Fibroblast of lung (primary cell): ENCODE results near the gene LMF1. TPM values are rescaled to one million over a fixed set of nuclear protein-coding genes. Genes with fewer than 3 reads are reported as not detected.
"Not testable (repeated sequence)": the region's sequence is repeated elsewhere in the genome, so short reads cannot be mapped to it uniquely, and the experiment has no call there.

Experiments used
- DNase-seq, 2 donors: peaks; one replicate each; pipeline versions ENCODE4 v3.0.0 to v3.0.0-alpha.2; 2010; ENCODE audit warnings: low read depth in 2 of 2
- H2AFZ ChIP-seq: 2 replicates; pipeline ENCODE4 v1.5.1; 2012; ENCODE audit warnings: low read length, control low read depth, inconsistent platforms
- H3K27ac ChIP-seq: 2 replicates; pipeline ENCODE4 v1.5.1; 2011; ENCODE audit warnings: low read length, control low read depth; ENCODE audit not compliant: insufficient read depth
- H3K27me3 ChIP-seq: 2 replicates; pipeline ENCODE4 v1.5.1; 2011; ENCODE audit warnings: mild to moderate bottlenecking, low read length; ENCODE audit not compliant: control insufficient read depth, insufficient read depth
- H3K36me3 ChIP-seq: 2 replicates; pipeline ENCODE4 v1.5.1; 2011; ENCODE audit warnings: low read length; ENCODE audit not compliant: control insufficient read depth, insufficient read depth
- H3K4me1 ChIP-seq: 2 replicates; pipeline ENCODE4 v1.5.1; 2011; ENCODE audit warnings: low read length; ENCODE audit not compliant: control insufficient read depth, insufficient read depth; ENCODE audit errors: extremely low read depth
- H3K4me2 ChIP-seq: 2 replicates; pipeline ENCODE4 v1.5.1; 2011; ENCODE audit warnings: low read length, control low read depth; ENCODE audit not compliant: insufficient read depth; ENCODE audit errors: extremely low read depth
- H3K4me3 ChIP-seq, 4 experiments: fragments of 200-600 bp in 1 of 4; sonication (generic) in 1 of 4; replicated peaks in 1 of 4; 2 replicates each; pipeline ENCODE4 v1.5.1; 2011 to 2016; ENCODE audit warnings: low read length in 4 of 4, low read depth in 3 of 4, mild to moderate bottlenecking in 3 of 4, control low read depth in 2 of 4, inconsistent platforms in 1 of 4, mixed read lengths in 1 of 4; ENCODE audit not compliant: insufficient read depth in 1 of 4; ENCODE audit errors: control extremely low read depth in 1 of 4
- H3K79me2 ChIP-seq: 2 replicates; pipeline ENCODE4 v1.5.1; 2012; ENCODE audit warnings: mild to moderate bottlenecking, low read length, inconsistent platforms; ENCODE audit not compliant: control insufficient read depth, insufficient read depth
- H3K9ac ChIP-seq: 2 replicates; pipeline ENCODE4 v1.5.1; 2011; ENCODE audit warnings: mild to moderate bottlenecking, low read length, control low read depth; ENCODE audit not compliant: insufficient read depth
- H3K9me3 ChIP-seq: 2 replicates; pipeline ENCODE4 v1.5.1; 2012; ENCODE audit warnings: low read depth, low read length; ENCODE audit not compliant: control insufficient read depth, insufficient read depth
- H4K20me1 ChIP-seq: 2 replicates; pipeline ENCODE4 v1.5.1; 2011; ENCODE audit warnings: low read length; ENCODE audit not compliant: control insufficient read depth, insufficient read depth; ENCODE audit errors: extremely low read depth
- CTCF ChIP-seq, 2 donors: IDR thresholded peaks in 1 of 2; conservative IDR thresholded peaks in 1 of 2; 1 replicate in 1 of 2; 2 replicates in 1 of 2; pipeline ENCODE4 v1.5.1; 2011 to 2012; ENCODE audit warnings: low read length in 2 of 2, control low read depth in 1 of 2, inconsistent platforms in 1 of 2, low read depth in 1 of 2, mild to moderate bottlenecking in 1 of 2
- EZH2 ChIP-seq: IDR thresholded peaks from 2 replicates; pipeline ENCODE4 v1.5.1; 2012; ENCODE audit warnings: low read length, control low read depth, mild to moderate bottlenecking; ENCODE audit errors: missing control alignments
- polyA plus RNA-seq, 2 donors: library from polyadenylated mRNA; depleted of rRNA in 1 of 2; stranded (reverse) in 1 of 2; unstranded in 1 of 2; fragments of >200 nt; gene quantifications; 2 replicates each; pipeline ENCODE4 v1.2.1, GENCODE V29; 2011 to 2012; ENCODE audit warnings: missing spikeins in 1 of 2
- total RNA-seq: library from RNA; depleted of rRNA; stranded (reverse); fragments of >200 nt; gene quantifications from 2 replicates; pipeline ENCODE4 v1.2.1, GENCODE V29; 2014

LMF1 gene
- total and polyA plus RNA-seq, 2 donors (not counting 1 experiment from before 2014, with no cell fraction given): 12.3 to 12.6 TPM

DNA sequence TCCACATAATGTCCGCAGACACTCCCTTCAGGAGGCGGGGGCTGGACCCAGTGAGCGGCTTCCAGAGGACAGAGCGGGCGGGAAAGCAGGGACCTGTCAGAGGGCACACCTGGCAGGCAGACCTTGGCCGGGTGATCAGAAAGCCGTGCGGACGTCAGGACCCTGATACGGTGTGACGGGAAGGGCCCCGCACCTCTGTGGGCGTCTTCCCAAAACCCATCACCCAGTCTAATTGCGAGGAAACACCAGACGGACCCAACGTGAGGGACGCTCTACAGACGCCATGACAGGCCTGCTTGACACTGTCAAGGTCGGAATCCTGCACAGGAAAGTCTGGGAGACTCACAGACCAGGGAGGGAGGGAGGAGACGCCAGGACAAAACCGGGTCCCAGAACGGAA lies 8.4 kb downstream of the LMF1 start:
- Histone ChIP-seq H2AFZ (no peak overlapping the region), H3K27ac (no peak overlapping the region), H3K27me3 (no peaks in the 10 kb centered on the region), H3K9ac (no peak overlapping the region), H3K4me3 (no peak overlapping the region), H3K36me3 (no peaks in the 10 kb centered on the region), H3K9me3 (peaks cover 1% of the 10 kb centered on the region), H4K20me1 (no peaks in the 10 kb centered on the region), H3K79me2 (no peaks in the 10 kb centered on the region), H3K4me1 (no peaks in the 10 kb centered on the region), H3K4me2 (no peak overlapping the region)
- no peak for TF ChIP-seq EZH2
- no peak for TF ChIP-seq CTCF (conservative IDR thresholded peaks at IDR 0.05 in 1 of 2, IDR thresholded peaks at IDR 0.05 in 1 of 2; ENCODE audit: low read depth in 1 of 2, low read length in 2 of 2)
- no peak for DNase-seq

DNA sequence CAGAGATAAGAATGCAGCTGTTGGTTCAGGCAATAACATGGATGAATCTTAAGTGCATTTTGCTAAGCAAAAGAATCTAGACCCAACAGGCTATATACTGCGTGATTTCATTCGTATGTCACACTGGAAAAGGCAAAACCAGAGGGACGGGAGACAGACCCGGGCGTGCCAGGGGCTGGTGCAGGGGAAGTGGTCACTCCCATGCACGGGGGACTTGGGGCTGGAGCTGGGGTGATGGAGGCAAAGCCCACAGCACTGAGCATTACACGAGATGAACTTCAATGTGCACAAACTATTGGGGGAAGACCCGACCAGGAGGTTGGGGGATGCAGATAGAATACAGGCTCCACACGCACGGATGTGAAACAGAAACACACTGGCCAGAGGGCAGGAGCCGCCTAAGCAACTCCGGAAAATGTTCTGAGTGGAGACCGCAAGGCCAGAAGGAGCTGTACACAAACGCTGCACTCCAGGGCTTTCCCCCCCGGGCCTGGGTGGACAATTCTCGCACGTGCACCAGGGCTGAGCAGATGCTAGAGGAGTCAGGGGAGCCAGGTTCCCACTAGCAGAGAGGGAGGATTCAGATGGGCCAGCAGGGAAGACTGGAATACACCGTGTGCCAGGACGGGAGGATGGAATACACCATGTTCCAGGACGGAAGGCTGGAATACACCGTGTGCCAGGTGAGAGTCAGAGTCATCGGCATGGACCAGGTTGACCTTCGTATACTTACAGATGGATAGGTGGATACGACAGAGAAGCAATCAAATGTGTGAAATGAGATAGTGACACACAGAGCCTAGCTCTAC lies 11.3 kb downstream of the LMF1 start:
- Histone ChIP-seq H3K27ac (no peak overlapping the region), H3K9ac (no peak overlapping the region), H3K79me2 (no peaks in the 10 kb centered on the region), H2AFZ (no peak overlapping the region), H3K4me3 (no peak overlapping the region), H3K9me3 (no peaks in the 10 kb centered on the region), H3K4me2 (no peak overlapping the region), H3K36me3 (no peaks in the 10 kb centered on the region), H4K20me1 (no peaks in the 10 kb centered on the region), H3K4me1 (no peaks in the 10 kb centered on the region), H3K27me3 (no peaks in the 10 kb centered on the region)
- DNase-seq: no peak
- TF ChIP-seq CTCF (conservative IDR thresholded peaks at IDR 0.05 in 1 of 2, IDR thresholded peaks at IDR 0.05 in 1 of 2; ENCODE audit: low read depth in 1 of 2, low read length in 2 of 2) (no peak), EZH2 (no peak)

GRCh38 chr16:955766-956165 lies 15.0 kb downstream of the LMF1 start:
- not testable (repeated sequence) for H3K9ac ChIP-seq, H3K4me2 ChIP-seq, H3K4me3 ChIP-seq, H3K4me1 ChIP-seq, H4K20me1 ChIP-seq, H3K79me2 ChIP-seq, H3K27ac ChIP-seq, H3K27me3 ChIP-seq, H2AFZ ChIP-seq, H3K36me3 ChIP-seq, DNase-seq, H3K9me3 ChIP-seq

DNA sequence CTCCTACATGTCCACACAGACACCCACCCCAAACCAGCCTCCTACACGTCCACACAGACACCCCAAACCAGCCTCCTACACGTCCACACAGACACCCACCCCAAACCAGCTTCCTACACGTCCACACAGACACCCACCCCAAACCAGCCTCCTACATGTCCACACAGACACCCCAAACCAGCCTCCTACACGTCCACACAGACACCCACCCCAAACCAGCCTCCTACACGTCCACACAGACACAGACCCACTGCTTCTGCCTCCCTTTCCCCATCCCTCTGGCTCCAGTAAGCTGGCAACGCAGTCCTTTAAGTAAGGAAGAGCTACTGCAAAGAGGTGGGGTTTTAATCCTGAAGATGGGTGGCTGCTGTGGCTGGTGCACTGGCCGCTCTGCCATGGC lies 17.0 kb downstream of the LMF1 start:
- not testable (repeated sequence) for H3K36me3 ChIP-seq, H2AFZ ChIP-seq, H3K27ac ChIP-seq, H3K4me1 ChIP-seq, H3K9ac ChIP-seq, H3K4me3 ChIP-seq, H3K27me3 ChIP-seq, H4K20me1 ChIP-seq, H3K9me3 ChIP-seq, DNase-seq, H3K79me2 ChIP-seq, H3K4me2 ChIP-seq
